HG02759 (cell line): ENCODE results near the gene CALN1.
"Not testable (repeated sequence)": the region's sequence is repeated elsewhere in the genome, so short reads cannot be mapped to it uniquely, and the experiment has no call there.

ENCODE experiments used
- ATAC-seq: cut with Tn5 transposase; IDR thresholded peaks from one replicate; pipeline ENCODE4 v1.9.1; 2021; ENCODE audit warnings: mild to moderate bottlenecking, moderate library complexity; ENCODE audit not compliant: unreplicated experiment

Gene CALN1

GRCh38 chr7:71768450-71768849 is 643.7 kb downstream of the CALN1 start:
- no peak for ATAC-seq

- ATAC-seq: no peak
These were observed 646.1 kb downstream of the CALN1 start for GRCh38 chr7:71766016-71766415.

- ATAC-seq: no peak
These were observed 650.8 kb downstream of the CALN1 start for GRCh38 chr7:71761336-71761735.

GRCh38 chr7:71754828-71755227 is 657.3 kb downstream of the CALN1 start:
- no peak for ATAC-seq

GRCh38 chr7:71753956-71754664 is 658.0 kb downstream of the CALN1 start:
- no peak for ATAC-seq

GRCh38 chr7:71753236-71753635 is 658.9 kb downstream of the CALN1 start:
- ATAC-seq: no peak

GRCh38 chr7:71752171-71752935 is 659.8 kb downstream of the CALN1 start:
- peak; percentile 65 for ATAC-seq

- ATAC-seq: no peak
These were observed 661.8 kb downstream of the CALN1 start for GRCh38 chr7:71750290-71750689.

GRCh38 chr7:71746006-71746405 is 666.1 kb downstream of the CALN1 start:
- no peak for ATAC-seq

- ATAC-seq: no peak
These were observed 672.0 kb downstream of the CALN1 start for GRCh38 chr7:71740174-71740560.

GRCh38 chr7:71739520-71740173 is 672.5 kb downstream of the CALN1 start:
- no peak for ATAC-seq

- not testable (repeated sequence) for ATAC-seq
These were observed 674.1 kb downstream of the CALN1 start for GRCh38 chr7:71737931-71738540.

- peak; percentile 68 for ATAC-seq
These were observed 676.1 kb downstream of the CALN1 start for GRCh38 chr7:71735961-71736556.

- ATAC-seq: peak; percentile 66
These were observed 678.8 kb downstream of the CALN1 start for GRCh38 chr7:71733107-71733870.

- ATAC-seq: no peak
These were observed 680.4 kb downstream of the CALN1 start for GRCh38 chr7:71731740-71732139.
